Naive B cell (primary cell): ENCODE data around the gene CDC37. TPM values are rescaled to one million over a fixed set of nuclear protein-coding genes. Genes with fewer than 3 reads are reported as not detected.
"Not testable (repeated sequence)": the region's sequence is repeated elsewhere in the genome, so short reads cannot be mapped to it uniquely, and the experiment has no call there.

Experiments used
- ATAC-seq, 2 donors: fragments of 150-1000 bp; cut with Tn5 transposase; 2 replicates each; pipeline ENCODE4 v1.10.0; 2021; ENCODE audit warnings: low read depth in 2 of 2, mild to moderate bottlenecking in 2 of 2, moderate library complexity in 2 of 2
- DNase-seq: peaks from one replicate; pipeline ENCODE4 v3.0.0; 2022
- H3K27ac Mint-ChIP-seq, 6 donors: one replicate each; pipeline ENCODE4 v1.8.0; 2020 to 2022; ENCODE audit warnings: mild to moderate bottlenecking in 6 of 6, mixed read lengths in 6 of 6, moderate library complexity in 5 of 6, inconsistent platforms in 2 of 6
- H3K27me3 Mint-ChIP-seq, 3 donors: one replicate each; pipeline ENCODE4 v1.8.0; 2021 to 2022; ENCODE audit warnings: mixed read lengths in 3 of 3, mild to moderate bottlenecking in 1 of 3
- H3K36me3 Mint-ChIP-seq, 2 donors: one replicate each; pipeline ENCODE4 v1.8.0; 2020 to 2022; ENCODE audit warnings: mixed read lengths in 2 of 2, inconsistent platforms in 1 of 2, mild to moderate bottlenecking in 1 of 2
- H3K4me1 Mint-ChIP-seq, 3 donors: one replicate each; pipeline ENCODE4 v1.8.0; 2020 to 2022; ENCODE audit warnings: mixed read lengths in 3 of 3, inconsistent platforms in 1 of 3, mild to moderate bottlenecking in 1 of 3, moderate library complexity in 1 of 3
- H3K4me3 Mint-ChIP-seq, 8 donors: one replicate each; pipeline ENCODE4 v1.8.0; 2020 to 2022; ENCODE audit warnings: mild to moderate bottlenecking in 8 of 8, mixed read lengths in 8 of 8, moderate library complexity in 8 of 8, inconsistent platforms in 2 of 8
- H3K9me3 Mint-ChIP-seq, 7 donors: one replicate each; pipeline ENCODE4 v1.8.0; 2020 to 2022; ENCODE audit warnings: mixed read lengths in 7 of 7, mild to moderate bottlenecking in 5 of 7, inconsistent platforms in 2 of 7, moderate library complexity in 1 of 7
- polyA plus RNA-seq, 6 donors: library from polyadenylated mRNA; unstranded; fragments of 300-500 nt; fragmentation: Illumina TruSeq; gene quantifications; one replicate each; pipeline ENCODE4 v1.2.3, GENCODE V29; 2021; ENCODE audit warnings: low read depth in 6 of 6

The CDC37 gene
- polyA plus RNA-seq, 6 donors from 2014 or later, result 43.9 to 73.1 (median 53.9) TPM

DNA sequence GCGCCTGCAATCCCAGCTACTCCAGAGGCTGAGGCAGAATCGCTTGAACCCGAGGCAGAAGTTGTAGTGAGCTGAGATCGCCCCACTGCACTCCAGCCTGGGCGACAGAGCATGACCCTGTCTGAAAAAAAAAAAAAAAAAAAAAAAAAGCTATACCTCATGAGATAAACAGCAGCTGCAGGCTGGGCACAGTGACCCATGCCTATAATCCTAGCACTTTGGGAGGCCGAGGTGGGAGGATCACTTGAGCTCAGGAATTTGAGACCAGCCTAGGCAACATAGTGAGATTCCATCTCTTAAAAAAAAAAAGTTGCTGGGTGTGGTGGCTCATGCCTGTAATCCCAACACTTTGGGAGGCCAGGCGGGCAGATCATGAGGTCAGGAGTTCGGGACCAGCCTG is 4.0 kb downstream of the CDC37 start:
- peaks cover 49 to 63% (median 63%) of the 10 kb centered on the region in 3 donors for H3K4me1 Mint-ChIP-seq
- H3K27ac Mint-ChIP-seq, result peak overlapping the region in 1 of 6 donors; percentile 73
- DNase-seq, H3K9me3 Mint-ChIP-seq, H3K36me3 Mint-ChIP-seq, ATAC-seq, H3K27me3 Mint-ChIP-seq: not testable (repeated sequence)
- H3K4me3 Mint-ChIP-seq, result peak overlapping the region in 2 of 8 donors; percentile 45 to 51

DNA sequence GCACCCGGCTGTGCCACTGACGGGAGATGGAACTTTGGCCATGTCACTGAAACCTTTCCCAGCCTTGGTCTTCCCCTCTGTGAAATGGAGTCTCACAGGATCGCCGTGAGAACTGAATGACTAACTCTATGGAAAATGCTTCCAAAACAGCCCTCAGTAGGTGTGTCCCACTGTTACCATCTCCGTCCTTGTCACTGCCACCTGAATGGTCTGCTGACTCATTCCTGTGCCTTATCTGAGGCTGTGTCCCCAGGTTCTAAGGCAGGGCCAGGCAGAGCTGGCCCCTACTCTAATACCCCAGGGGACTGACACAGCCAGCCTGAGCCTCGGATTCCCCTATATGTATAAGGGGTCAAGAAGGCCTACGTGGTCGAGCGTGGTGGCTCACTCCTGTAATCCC is 4.5 kb downstream of the CDC37 start:
- Mint-ChIP-seq H3K36me3 (peaks cover 0 to 9% of the 10 kb centered on the region in 2 donors), H3K27me3 (no peaks in the 10 kb centered on the region), H3K27ac (peak overlapping the region in 1 of 6 donors; percentile 52), H3K9me3 (no peaks in the 10 kb centered on the region), H3K4me3 (peak overlapping the region in 1 of 8 donors; percentile 51), H3K4me1 (peaks cover 45 to 58% (median 57%) of the 10 kb centered on the region in 3 donors)
- ATAC-seq (no peak), DNase-seq (no peak)

DNA sequence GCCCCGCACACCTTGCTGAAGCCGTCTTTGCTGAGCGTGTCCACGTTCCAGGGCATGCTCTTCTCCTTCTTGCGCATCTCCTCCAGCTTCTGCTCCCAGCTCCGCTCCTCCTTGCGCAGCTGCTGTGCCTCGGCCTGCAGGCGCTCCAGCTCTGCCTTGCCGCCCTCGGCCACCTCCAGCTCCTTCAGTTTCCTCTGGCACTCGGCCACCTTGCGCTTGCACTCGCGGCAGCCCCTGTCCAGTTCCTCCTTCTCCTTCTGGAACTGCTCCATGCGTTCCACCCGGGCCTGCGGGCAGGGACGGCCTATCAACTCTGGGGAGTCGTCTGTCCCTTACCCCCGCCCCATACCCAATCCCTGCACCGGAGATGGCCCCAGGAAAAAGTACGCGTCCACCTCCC is 7.4 kb downstream of the CDC37 start:
- no peaks in the 10 kb centered on the region for H3K9me3 Mint-ChIP-seq
- no peak for ATAC-seq
- peaks cover 1 to 21% of the 10 kb centered on the region in 2 donors for H3K36me3 Mint-ChIP-seq
- DNase-seq, result no peak
- H3K4me1 Mint-ChIP-seq, result peaks cover 23 to 30% (median 29%) of the 10 kb centered on the region in 3 donors
- H3K27me3 Mint-ChIP-seq, result no peaks in the 10 kb centered on the region
- H3K4me3 Mint-ChIP-seq, result peak overlapping the region in 1 of 8 donors; percentile 55
- peak overlapping the region in 4 of 6 donors; percentile 66 to 92 (median 78) for H3K27ac Mint-ChIP-seq

DNA sequence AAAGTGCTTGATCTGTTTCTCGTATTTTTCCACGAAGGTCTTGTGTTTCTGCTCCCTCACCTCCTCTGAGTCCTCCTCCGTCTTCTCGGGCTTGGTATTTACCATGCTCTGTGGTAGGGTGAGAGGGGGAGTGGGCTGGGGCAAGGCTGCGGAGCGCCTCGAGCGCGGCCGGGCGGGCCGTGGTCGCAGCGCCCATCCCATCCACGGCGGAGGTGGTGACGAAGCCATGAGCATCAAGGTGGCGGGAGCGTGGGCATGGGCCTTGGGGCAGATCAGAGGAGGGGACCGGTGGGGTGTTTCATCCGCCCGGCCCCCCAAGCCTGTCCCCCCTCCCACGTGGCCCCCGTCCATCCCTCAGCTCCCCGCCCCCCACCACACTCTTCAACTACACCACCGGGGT is 7.9 kb downstream of the CDC37 start:
- Mint-ChIP-seq H3K4me1 (peaks cover 25 to 34% (median 27%) of the 10 kb centered on the region in 3 donors), H3K36me3 (peaks cover 5 to 25% of the 10 kb centered on the region in 2 donors), H3K27me3 (no peaks in the 10 kb centered on the region), H3K4me3 (no peak overlapping the region), H3K9me3 (no peaks in the 10 kb centered on the region), H3K27ac (peak overlapping the region in 1 of 6 donors; percentile 81)
- no peak for DNase-seq
- ATAC-seq, result no peak

DNA sequence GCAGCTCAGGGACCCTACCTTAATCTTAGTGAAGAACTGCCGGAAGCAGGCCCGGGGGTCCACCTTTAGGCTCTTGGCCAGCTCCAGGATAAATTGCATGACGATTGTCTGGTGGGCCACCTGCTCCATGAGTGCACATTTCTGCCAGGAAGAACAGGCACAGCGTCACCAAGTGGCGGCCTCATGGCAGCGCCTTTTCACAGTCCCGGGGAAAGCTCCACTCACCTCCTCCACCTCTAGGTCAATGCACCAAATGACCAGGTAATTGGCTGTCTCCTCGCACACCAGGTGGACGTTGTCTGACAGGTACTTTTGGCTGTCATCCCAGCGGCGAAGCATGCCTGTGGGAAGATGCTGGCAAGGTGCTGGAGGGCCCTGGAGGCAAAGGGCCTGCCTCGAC is 8.3 kb downstream of the CDC37 start:
- ATAC-seq (no peak), DNase-seq (no peak)
- Mint-ChIP-seq H3K27ac (no peak overlapping the region), H3K36me3 (peaks cover 5 to 26% of the 10 kb centered on the region in 2 donors), H3K4me1 (peaks cover 23 to 35% (median 25%) of the 10 kb centered on the region in 3 donors), H3K9me3 (no peaks in the 10 kb centered on the region), H3K4me3 (peak overlapping the region in 1 of 8 donors; percentile 5), H3K27me3 (no peaks in the 10 kb centered on the region)

DNA sequence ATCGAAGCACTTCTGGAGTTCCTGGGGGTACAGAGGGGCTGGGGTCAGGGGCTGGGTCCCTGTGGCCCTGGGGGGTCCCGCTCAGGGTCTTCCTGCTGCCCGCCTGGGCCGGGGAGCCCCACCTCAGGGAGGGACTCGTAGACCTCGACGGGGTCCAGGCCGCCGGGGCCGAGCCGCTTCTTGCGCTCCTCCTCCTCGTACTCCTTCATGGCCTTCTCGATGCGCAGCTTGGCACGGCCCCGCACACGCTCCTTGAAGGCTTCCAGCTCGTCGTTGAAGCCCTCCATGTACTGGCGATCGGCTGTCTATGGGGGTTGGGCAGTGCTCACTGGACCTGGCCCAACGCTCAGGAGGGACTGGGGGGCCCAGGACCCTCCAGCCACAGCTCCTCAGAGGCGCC is 10.2 kb downstream of the CDC37 start:
- H3K27ac Mint-ChIP-seq, result peak overlapping the region in 2 of 6 donors; percentile 33 to 67
- DNase-seq (no peak), ATAC-seq (no peak)
- no peaks in the 10 kb centered on the region for H3K27me3 Mint-ChIP-seq
- no peaks in the 10 kb centered on the region for H3K9me3 Mint-ChIP-seq
- H3K4me3 Mint-ChIP-seq, result no peak overlapping the region
- peaks cover 15 to 26% (median 21%) of the 10 kb centered on the region in 3 donors for H3K4me1 Mint-ChIP-seq
- H3K36me3 Mint-ChIP-seq, result peaks cover 5 to 26% of the 10 kb centered on the region in 2 donors

DNA sequence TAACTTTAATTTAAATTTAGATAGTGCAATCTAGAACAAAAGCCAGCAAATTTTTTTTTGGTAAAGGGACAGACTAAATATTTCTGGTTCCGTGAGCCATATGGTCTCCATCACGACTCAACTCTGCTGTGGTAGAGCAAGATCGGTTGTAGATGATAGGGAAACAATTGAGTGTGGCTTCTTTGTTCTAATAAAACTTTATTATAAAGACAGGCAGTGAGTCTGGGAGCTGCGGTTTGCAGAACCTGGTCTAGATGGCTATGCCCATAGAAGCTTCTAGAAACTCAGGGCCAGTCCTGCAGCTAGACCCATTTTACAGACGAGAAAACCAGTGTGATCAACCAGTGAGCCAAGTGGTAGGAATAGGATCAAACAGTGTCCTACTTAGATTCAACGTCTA is 11.2 kb downstream of the CDC37 start:
- Mint-ChIP-seq H3K36me3 (peaks cover 5 to 26% of the 10 kb centered on the region in 2 donors), H3K4me3 (no peak overlapping the region), H3K27ac (peak overlapping the region in 1 of 6 donors; percentile 3), H3K4me1 (peaks cover 8 to 18% (median 15%) of the 10 kb centered on the region in 3 donors), H3K27me3 (no peaks in the 10 kb centered on the region), H3K9me3 (no peaks in the 10 kb centered on the region)
- no peak for DNase-seq
- no peak for ATAC-seq

DNA sequence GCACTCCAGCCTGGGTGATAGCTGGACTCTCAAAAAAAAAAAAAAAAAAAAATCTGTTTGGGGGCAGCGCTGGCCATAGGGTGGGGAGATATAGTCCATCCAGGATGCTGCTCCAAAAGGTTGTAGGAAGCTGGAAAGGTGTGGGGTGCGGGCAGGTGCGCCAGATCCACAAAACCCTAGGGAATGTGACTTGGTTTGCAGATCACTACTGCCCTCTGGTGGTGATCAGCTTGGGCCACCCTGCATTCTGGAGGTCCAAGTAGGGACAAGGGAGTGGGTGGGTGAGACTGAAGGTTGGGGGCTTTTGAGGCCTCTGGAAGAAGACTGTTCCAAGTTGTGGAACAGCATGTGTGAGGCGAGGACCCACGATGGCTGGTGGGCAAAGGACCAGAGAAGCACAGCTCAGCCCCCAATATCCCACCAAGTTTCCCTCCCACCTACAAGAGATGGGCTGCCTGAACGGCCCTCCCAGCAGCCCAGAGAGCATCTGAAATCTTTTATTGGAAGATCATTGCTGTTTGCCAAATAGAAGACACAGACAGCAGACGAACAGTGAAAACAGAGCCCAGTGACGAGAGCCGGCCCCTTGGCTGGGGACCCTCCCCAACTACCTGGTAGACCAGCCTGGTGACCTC is 12.6 kb downstream of the CDC37 start:
- Mint-ChIP-seq H3K4me3 (no peak overlapping the region), H3K4me1 (peaks cover 4 to 9% (median 7%) of the 10 kb centered on the region in 3 donors), H3K27me3 (no peaks in the 10 kb centered on the region), H3K27ac (peak overlapping the region; percentile 44 to 86 (median 57)), H3K9me3 (no peaks in the 10 kb centered on the region), H3K36me3 (peaks cover 5 to 17% of the 10 kb centered on the region in 2 donors)
- DNase-seq (peak; percentile 65), ATAC-seq (peak; percentile 52 to 63)

DNA sequence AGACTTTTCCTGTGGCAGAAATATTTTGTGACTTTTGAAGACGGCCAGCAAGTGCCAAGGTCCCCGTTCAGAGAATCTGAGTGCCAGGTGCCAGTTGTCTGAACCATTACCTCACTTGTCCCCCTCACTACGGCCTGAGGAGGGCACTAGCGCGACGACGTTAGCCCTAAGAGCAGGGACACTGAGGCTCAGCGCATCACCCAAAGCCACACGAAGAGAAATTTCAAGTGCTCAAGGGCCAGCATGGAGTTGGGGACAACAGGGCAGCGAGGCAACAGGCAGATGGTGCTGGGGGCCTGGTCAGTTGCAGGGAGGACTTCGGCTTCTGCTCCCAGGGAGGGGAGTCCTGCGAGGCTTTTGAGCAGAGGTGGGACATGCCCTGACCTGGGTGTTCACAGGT is 13.5 kb downstream of the CDC37 start:
- H3K4me3 Mint-ChIP-seq, result peak overlapping the region in 2 of 8 donors; percentile 35 to 36
- no peaks in the 10 kb centered on the region for H3K27me3 Mint-ChIP-seq
- H3K36me3 Mint-ChIP-seq, result peaks cover 5 to 17% of the 10 kb centered on the region in 2 donors
- ATAC-seq, result peak in 1 of 2 donors; percentile 16
- no peaks in the 10 kb centered on the region for H3K9me3 Mint-ChIP-seq
- peak overlapping the region in 1 of 6 donors; percentile 62 for H3K27ac Mint-ChIP-seq
- DNase-seq, result no peak
- H3K4me1 Mint-ChIP-seq, result peaks cover 4 to 9% (median 7%) of the 10 kb centered on the region in 3 donors

DNA sequence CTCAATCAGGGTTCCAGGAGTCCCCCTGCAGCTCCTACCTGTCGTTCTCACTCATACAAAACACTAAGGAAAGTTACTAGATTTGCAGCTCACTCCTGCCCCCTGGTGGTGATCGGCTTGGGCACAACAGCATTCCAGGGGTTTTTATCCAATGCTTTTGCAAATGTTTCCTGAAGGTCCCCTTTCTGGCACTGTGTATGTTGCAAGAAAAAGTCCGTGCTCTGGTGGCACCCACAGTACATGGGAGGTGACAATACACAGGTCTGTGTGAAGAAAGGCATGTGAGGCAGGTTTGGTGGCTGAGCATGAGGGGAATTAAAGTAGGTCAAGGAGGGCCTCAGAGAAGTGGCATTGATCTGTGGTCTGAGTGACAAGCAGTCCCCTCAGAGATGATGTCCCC is 14.4 kb downstream of the CDC37 start:
- Mint-ChIP-seq H3K4me3 (peak overlapping the region in 1 of 8 donors; percentile 32), H3K27me3 (no peaks in the 10 kb centered on the region), H3K36me3 (peaks cover 5 to 17% of the 10 kb centered on the region in 2 donors), H3K4me1 (peaks cover 4 to 9% (median 7%) of the 10 kb centered on the region in 3 donors), H3K27ac (peak overlapping the region in 5 of 6 donors; percentile 22 to 89 (median 58)), H3K9me3 (no peaks in the 10 kb centered on the region)
- DNase-seq (peak; percentile 74), ATAC-seq (peak; percentile 50 to 63)

DNA sequence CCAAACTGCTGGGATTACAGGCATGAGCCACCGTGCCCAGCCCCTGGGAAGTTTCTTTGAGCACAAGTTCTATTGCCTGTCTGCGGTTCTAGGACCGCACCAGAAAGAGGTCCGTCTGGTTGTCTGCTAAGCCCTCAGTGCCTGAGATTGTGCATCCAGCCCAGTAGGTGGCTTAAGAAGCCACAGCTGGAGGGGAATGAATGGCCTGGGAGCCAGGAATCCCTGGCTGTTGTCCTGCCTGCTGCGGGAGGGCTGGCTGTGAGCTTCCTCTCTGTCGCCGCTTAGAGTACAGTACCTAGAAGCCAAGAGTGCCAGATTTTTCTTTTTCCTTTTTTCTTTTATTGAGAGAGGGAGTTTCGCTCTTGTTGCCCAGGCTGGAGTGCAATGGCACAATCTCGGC is 18.8 kb downstream of the CDC37 start:
- Mint-ChIP-seq H3K9me3 (no peaks in the 10 kb centered on the region), H3K4me1 (peaks cover 12 to 19% (median 18%) of the 10 kb centered on the region in 3 donors), H3K27me3 (no peaks in the 10 kb centered on the region), H3K27ac (no peak overlapping the region), H3K4me3 (peak overlapping the region in 2 of 8 donors; percentile 34 to 55), H3K36me3 (no peaks in the 10 kb centered on the region)
- DNase-seq (no peak), ATAC-seq (no peak)

DNA sequence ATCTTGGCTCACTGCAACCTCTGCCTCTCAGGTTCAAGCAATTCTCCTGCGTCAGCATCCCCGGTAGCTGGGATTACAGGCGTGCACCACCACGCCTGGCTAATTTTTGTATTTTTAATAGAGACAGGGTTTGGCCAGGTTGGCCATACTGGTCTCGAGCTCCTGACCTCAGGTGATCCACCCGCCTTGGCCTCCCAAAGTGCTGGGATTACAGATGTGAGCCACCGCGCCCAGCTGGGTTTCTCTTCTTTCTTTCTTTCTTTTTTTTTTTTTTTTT is 20.2 kb downstream of the CDC37 start:
- peak overlapping the region in 1 of 6 donors; percentile 59 for H3K27ac Mint-ChIP-seq
- not testable (repeated sequence) for H3K9me3 Mint-ChIP-seq, ATAC-seq, H3K4me3 Mint-ChIP-seq, DNase-seq, H3K36me3 Mint-ChIP-seq, H3K27me3 Mint-ChIP-seq
- H3K4me1 Mint-ChIP-seq, result peaks cover 20 to 23% (median 21%) of the 10 kb centered on the region in 3 donors

DNA sequence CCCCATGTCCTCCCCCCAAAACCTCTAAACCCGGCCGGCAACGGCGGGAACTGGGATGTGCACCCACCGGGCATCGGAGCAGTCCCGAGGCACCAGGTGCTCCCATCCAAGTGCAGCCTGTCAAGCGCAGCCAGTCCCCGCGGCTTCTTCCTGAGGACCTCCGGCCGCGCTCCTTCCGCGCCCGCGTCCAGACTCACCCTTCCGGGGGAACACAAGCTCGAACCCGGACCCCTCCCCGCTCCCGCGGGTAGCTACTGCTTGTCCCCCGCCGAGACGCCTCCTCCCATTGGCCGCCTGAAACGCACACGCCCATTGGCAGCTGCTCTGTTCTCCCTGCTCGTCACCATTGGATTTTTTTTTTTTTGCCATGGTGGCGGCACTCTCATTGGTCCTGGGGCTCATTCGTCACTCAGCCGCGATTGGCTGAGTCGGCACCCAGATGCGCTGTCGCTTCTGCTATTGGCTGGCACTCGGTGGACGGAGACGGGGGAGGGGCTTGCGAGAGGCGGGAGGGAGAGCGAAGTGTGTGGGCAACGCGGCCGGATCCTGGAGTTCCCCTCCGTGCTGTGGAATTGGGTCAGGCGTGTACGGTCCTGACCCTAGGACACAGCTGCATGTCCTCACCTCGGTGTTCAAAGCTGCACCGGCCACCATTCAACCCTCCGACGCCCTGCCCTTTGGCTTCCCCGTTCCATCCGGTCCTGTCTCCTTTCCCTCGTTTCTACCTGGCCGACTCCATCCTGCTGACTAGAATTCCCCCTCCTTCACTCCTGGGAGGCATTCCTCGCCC is 22.8 kb downstream of the CDC37 start, which contains the start of gene TYK2:
Gene TYK2 (minus strand): TSS at position 260 of the 790 bp plus-strand sequence. CDS start 2,166 bp downstream, outside the sequence.
- peak; percentile 96 for DNase-seq
- Mint-ChIP-seq H3K9me3 (no peaks in the 10 kb centered on the region), H3K4me1 (peaks cover 23 to 27% (median 23%) of the 10 kb centered on the region in 3 donors), H3K4me3 (peak within 1 kb of the TSS; percentile 86 to 99 (median 96)), H3K36me3 (peaks cover 0 to 8% of the 10 kb centered on the region in 2 donors), H3K27me3 (no peaks in the 10 kb centered on the region), H3K27ac (peak within 1 kb of the TSS; percentile 78 to 99 (median 96))
- peak; percentile 97 for ATAC-seq
